Measurements from ENCODE around the gene CCDC14. TPM values are rescaled to one million over a fixed set of nuclear protein-coding genes. Genes with fewer than 3 reads are reported as not detected.

The CCDC14 gene
- total RNA-seq, 2 donors from 2014 or later = 11.4 to 11.5 TPM

DNA sequence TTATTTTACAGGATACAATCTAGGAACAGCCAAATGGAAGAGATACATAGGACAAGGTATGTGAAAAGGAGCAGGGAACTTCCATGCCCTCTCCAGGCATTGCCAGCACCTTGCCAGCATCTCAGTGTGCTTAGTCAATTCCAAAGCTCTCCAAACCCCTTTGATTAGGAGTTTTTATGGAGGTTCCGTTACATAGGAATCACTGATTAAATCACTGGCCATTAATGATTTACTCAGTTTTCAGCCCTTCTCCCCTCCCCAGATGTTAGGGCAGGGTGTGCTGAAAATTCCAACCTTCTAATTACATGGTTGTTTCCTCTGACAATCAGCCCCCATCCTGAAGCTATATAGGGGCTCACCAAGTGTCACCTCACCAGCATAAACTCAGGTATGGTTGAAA, 88.4 kb downstream of the CCDC14 start:
- no peak for DNase-seq
- no peak for ATAC-seq
- intact Hi-C loops (cut with DNase I) = no loop called here

DNA sequence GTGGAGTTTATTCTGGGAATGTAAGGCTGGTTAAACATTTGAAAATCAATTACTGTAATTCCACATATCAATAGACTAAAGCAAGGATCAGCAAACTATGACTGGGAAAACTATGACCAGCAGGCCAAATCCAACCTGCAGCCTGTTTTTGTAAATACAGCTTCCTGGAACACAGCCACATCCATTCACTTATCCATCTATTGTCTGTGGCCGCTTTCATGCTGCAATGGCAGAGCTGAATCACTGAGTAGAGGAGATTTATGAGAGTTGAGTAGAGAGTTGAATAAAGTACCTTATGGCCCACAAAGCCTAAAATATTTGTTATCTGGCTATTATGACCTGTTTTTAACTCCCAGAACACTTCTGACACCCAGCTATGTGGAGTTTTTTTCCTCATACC, 89.1 kb downstream of the CCDC14 start:
- ATAC-seq = no peak
- intact Hi-C loops (cut with DNase I) = no loop called here
- no peak for DNase-seq

GRCh38 chr3:123870033-123870432, 91.0 kb downstream of the CCDC14 start:
- peak in 1 of 2 donors; percentile 48 for ATAC-seq

DNA sequence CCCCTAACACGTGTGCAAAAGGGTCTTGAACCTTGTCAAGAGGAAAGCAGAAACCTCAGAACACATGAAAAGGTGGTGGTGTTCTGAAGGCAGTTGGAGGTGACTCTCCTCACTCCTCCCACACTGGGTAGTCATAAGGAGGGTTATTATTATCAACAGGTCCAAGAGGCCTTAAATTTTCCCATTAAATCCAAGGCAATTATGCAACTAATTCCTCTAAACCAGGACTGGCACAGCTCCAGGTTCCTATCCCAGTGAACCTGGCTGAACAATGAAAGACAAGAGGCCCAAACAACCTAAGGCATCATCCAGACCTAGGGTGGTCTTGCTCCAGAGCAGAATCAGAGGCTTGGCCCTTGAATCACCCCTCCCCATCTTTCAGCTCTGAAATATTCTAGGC, 91.9 kb downstream of the CCDC14 start:
- intact Hi-C loops (cut with DNase I) = no loop called here
- no peak for DNase-seq
- no peak for ATAC-seq

More at GRCh38 chr3:123870033-123870432, 91.0 kb downstream of the CCDC14 start:
- no peak for DNase-seq
- intact Hi-C loops (cut with DNase I) = no loop called here

DNA sequence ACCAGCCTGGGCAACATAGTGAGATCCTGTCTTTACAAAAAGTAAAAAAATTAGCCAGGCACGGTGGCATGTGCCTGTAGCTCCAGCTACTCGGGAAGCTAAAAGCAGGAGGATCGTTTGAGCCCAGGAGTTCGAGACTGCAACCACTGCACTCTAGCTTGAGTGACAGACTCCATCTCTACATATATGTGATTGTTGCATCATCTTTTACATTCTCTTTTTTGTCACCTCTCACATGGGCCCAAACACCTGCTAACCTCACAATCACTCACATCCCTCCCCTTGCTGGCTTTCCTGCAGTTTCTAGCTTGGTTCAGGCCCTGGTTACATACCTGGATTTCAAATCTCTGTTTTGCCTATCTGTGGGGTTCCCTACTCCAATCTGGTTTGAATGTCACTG, 96.3 kb downstream of the CCDC14 start:
- intact Hi-C loops (cut with DNase I) = no loop called here
- DNase-seq = no peak
- no peak for ATAC-seq

Other genes starting within 250 kb of the CCDC14 start
- 100 to 1,000 TPM in 1 of 2 donors, 10 to 100 TPM in 1; 66.2 to 116 TPM for gene MYLK, start 76.9 kb downstream of the CCDC14 start, total RNA-seq
- under 1 TPM in 1 of 2 donors, not detected in 1; 0.29 TPM for gene ROPN1, start 30.9 kb upstream of the CCDC14 start, total RNA-seq
- 10 to 100 TPM; 28.0 to 40.5 TPM for gene KALRN, start 72.1 kb upstream of the CCDC14 start, total RNA-seq

Data from left cardiac atrium (tissue), 4 donors.